Skeletal muscle satellite cell (primary cell): ENCODE results near the gene PRSS8.
"Not testable (repeated sequence)": the region's sequence is repeated elsewhere in the genome, so short reads cannot be mapped to it uniquely, and the experiment has no call there.

ENCODE experiments used
- H3K27me3 ChIP-seq: 2 replicates; pipeline ENCODE4 v1.7.0; 2013; ENCODE audit warnings: low read length; ENCODE audit not compliant: control insufficient read depth, insufficient read depth
- H3K36me3 ChIP-seq: 2 replicates; pipeline ENCODE4 v1.7.0; 2013; ENCODE audit warnings: mild to moderate bottlenecking, control low read depth, low read length; ENCODE audit not compliant: insufficient read depth
- H3K4me1 ChIP-seq: 2 replicates; pipeline ENCODE4 v1.7.0; 2013; ENCODE audit warnings: low read length; ENCODE audit not compliant: control insufficient read depth, insufficient read depth
- H3K4me2 ChIP-seq: 2 replicates; pipeline ENCODE4 v1.7.0; 2013; ENCODE audit warnings: mild to moderate bottlenecking, low read length
- H3K4me3 ChIP-seq: 2 replicates; pipeline ENCODE4 v1.7.0; 2013; ENCODE audit warnings: low read length
- H3K9ac ChIP-seq: 2 replicates; pipeline ENCODE4 v1.7.0; 2013; ENCODE audit warnings: mild to moderate bottlenecking, low read depth, low read length, moderate library complexity
- H3K9me3 ChIP-seq: replicated peaks from 2 replicates; pipeline ENCODE4 v1.7.0; 2013; ENCODE audit warnings: mild to moderate bottlenecking, control low read depth, low read length

PRSS8 gene

DNA sequence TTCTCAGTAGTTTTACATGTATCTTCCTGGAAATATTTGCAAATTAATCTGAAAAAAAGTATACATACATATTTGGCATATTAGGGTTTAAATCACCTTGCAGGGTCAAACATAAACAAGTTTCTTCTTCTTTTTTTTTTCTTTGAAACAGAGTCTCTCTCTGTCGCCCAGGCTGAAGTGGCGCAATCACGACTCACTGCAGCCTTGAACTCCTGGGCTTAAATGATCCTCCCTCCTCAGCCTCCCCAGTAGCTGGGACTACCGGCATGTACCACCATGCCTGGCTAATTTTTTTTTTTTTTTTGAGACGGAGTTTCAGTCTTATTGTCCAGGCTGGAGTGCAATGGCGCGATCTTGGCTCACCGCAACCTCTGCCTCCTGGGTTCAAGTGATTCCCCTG is 31.8 kb upstream of the PRSS8 start:
- H3K9me3 ChIP-seq = no peaks in the 10 kb centered on the region

DNA sequence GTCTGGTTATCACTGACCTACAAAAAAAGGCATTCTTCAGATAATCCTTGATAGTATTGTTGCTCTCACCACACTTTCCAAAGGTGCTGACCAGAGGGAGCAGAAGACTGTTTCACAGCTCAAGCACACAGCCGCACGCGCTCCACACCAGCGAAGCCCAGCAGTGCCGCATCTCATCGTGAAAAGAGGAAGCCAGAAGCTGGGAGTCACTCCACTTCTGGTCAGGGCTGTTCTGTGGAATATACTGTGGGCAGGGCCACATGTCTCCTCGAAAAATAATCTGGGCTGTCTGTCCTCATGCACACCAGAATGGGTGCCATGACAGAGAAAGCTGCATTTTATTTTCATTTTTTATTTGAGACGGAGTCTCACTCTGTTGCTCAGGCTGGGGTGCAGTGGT is 21.6 kb upstream of the PRSS8 start:
- H3K9me3 ChIP-seq = no peaks in the 10 kb centered on the region
- peak overlapping the region; percentile 23 for H3K4me2 ChIP-seq
- H3K27me3 ChIP-seq = peaks cover 10% of the 10 kb centered on the region
- H3K4me3 ChIP-seq = no peak overlapping the region
- no peak overlapping the region for H3K9ac ChIP-seq
- H3K4me1 ChIP-seq = no peaks in the 10 kb centered on the region
- no peaks in the 10 kb centered on the region for H3K36me3 ChIP-seq

More for the DNA sequence above, 31.8 kb upstream of the PRSS8 start:
- no peaks in the 10 kb centered on the region for H3K27me3 ChIP-seq
- H3K4me2 ChIP-seq = no peak overlapping the region
- no peaks in the 10 kb centered on the region for H3K36me3 ChIP-seq
- no peaks in the 10 kb centered on the region for H3K4me1 ChIP-seq
- H3K4me3 ChIP-seq = no peak overlapping the region
- H3K9ac ChIP-seq = no peak overlapping the region

DNA sequence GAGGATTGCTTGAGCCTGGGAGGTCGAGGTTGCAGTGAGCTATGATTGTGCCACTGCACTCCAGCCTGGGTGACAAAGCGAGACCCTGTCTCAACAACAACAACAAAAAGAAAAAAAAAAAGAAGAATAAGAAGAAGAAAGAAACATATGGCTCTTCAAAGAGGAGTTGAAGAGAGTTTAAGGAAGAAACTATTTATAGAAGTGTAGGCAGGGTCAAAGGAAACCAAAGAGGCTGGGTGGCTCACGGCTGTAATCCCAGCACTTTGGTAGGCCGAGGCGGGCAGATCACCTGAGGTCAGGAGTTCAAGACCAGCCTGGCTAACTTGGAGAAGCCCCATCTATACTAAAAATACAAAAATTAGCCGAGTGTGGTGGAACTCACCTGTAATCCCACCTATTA is 15.4 kb upstream of the PRSS8 start:
- not testable (repeated sequence) for H3K4me1 ChIP-seq, H3K4me3 ChIP-seq
- peaks cover 40% of the 10 kb centered on the region for H3K27me3 ChIP-seq

DNA sequence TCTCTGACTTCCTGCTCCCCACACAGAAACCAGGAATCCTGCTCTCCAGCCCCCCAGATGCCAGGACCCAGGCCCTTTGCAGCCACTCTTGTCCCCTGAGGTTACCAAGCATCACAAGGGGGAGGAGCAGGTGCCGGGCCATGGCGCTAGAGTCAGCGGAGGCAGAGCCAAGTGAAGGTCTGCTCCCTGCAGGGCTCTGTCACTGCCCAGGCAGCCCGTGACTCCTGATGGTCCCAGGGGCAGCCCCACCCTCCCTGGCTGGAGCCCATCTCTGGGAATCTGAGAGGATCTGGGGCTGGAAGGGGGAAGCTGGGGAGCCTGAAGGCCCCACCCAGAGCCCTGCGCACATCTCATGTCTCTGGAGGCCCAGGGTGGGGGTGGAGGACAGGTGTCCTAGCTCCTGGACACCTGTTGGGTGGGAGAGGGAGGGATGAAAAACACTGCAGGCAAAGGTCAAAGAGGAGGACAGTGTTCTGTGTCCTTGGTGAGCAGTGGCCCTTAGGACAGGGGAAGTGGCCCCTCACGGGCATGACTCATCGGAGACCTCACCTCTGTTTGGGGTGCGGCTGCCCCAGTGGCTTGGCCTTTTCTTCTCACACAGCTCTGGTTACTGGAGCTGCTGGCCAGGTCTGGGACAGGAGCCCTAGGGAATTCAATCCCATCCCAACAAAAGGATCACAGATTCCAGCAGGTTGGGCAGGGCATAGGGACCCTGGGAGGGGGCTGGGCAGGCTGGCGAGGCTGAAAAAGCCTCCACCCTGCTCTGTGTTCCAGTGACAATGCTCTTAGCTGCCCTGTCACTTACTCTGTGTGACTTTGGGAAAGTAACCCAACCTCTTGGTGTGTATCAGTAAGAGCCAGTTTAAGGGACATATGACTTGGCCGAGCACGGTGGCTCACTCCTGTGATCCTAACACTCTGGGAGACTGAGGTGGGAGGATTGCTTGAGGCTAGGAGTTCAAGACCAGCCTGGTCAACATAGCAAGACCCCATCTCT is 14.7 kb upstream of the PRSS8 start, which contains the start of gene PRSS36:
Gene PRSS36 (minus strand): TSS at position 173 of the 997 bp plus-strand sequence. CDS start 31 bp downstream, at position 142.
- H3K27me3 ChIP-seq = peaks cover 44% of the 10 kb centered on the region
- H3K4me3 ChIP-seq = no peak within 1 kb of the TSS
- no peak within 1 kb of the TSS for H3K9ac ChIP-seq
- no peaks in the 10 kb centered on the region for H3K4me1 ChIP-seq
- no peaks in the 10 kb centered on the region for H3K9me3 ChIP-seq
- no peak within 1 kb of the TSS for H3K4me2 ChIP-seq
- H3K36me3 ChIP-seq = no peaks in the 10 kb centered on the region

More for the DNA sequence above, 15.4 kb upstream of the PRSS8 start:
- not testable (repeated sequence) for H3K9me3 ChIP-seq, H3K9ac ChIP-seq, H3K36me3 ChIP-seq, H3K4me2 ChIP-seq

DNA sequence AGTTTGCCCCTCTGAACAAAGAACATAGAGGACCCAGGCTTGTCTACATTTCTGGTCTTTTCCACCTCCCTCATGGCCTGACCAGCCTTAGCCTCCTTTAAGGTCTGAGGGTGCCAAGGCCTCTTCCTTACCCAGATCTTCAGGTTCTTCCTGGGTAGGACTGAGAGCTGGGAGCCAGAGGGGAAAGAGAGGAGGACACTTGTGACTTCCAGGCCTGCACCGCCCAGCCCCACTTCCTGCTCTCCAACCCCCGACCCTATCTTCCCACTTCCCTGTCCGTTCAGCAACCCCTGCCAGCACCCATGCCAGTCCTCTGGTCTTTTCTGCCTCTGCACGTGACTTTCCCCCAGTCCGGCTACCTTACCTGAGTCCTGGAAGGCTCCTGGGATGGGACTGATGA is 13.8 kb upstream of the PRSS8 start:
- Histone ChIP-seq H3K9me3 (no peaks in the 10 kb centered on the region), H3K4me2 (no peak overlapping the region), H3K27me3 (peaks cover 41% of the 10 kb centered on the region), H3K9ac (no peak overlapping the region), H3K36me3 (no peaks in the 10 kb centered on the region), H3K4me3 (no peak overlapping the region), H3K4me1 (no peaks in the 10 kb centered on the region)

DNA sequence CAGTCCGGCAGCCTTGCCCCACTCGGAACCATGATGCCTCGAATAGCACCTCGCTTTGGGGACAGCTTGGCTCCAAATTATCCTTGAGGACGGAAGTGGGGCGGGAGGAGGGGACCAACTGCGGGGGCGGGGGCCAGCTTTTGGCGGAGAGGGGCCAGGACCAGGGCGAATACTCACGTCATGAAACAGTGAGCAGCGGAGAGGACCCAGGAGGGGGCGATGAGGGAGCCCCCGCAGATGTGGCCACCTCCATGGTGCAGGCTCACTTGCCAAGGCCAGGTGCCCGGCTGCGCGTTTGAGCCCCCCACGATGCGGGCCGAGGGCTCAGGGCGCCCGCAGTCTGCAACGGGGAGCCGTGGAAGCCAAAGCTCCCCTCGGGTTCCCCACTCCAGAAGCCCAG is 13.4 kb upstream of the PRSS8 start:
- no peaks in the 10 kb centered on the region for H3K4me1 ChIP-seq
- no peak overlapping the region for H3K9ac ChIP-seq
- H3K27me3 ChIP-seq = peaks cover 40% of the 10 kb centered on the region

DNA sequence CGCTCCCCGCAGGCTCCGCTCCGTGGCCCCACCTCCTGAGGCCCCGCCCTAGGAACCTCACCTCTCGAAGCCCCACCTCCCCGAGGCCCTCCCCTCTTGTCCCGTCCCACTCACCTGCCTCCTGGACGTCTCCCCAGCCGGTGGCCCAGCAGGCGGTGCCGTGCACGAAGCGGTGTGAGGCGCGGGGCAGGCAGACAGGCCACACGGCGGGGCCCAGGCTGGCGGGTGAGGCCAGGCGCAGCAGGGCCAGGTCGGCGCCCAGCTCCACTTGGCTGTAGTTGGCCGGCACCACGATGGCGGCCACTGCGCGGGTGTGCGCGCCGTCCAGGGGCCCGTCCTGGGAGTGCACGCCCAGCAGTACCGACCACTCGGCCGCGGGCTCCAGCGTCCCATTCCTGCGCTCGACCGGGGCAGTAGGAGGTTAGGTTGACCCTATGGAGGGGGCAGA is 12.8 kb upstream of the PRSS8 start:
- Histone ChIP-seq H3K36me3 (no peaks in the 10 kb centered on the region), H3K4me2 (no peak overlapping the region), H3K4me3 (no peak overlapping the region), H3K27me3 (peaks cover 40% of the 10 kb centered on the region), H3K4me1 (no peaks in the 10 kb centered on the region), H3K9ac (no peak overlapping the region), H3K9me3 (no peaks in the 10 kb centered on the region)

More for the DNA sequence above, 13.4 kb upstream of the PRSS8 start:
- no peaks in the 10 kb centered on the region for H3K36me3 ChIP-seq
- H3K4me2 ChIP-seq = no peak overlapping the region
- no peaks in the 10 kb centered on the region for H3K9me3 ChIP-seq
- H3K4me3 ChIP-seq = no peak overlapping the region

DNA sequence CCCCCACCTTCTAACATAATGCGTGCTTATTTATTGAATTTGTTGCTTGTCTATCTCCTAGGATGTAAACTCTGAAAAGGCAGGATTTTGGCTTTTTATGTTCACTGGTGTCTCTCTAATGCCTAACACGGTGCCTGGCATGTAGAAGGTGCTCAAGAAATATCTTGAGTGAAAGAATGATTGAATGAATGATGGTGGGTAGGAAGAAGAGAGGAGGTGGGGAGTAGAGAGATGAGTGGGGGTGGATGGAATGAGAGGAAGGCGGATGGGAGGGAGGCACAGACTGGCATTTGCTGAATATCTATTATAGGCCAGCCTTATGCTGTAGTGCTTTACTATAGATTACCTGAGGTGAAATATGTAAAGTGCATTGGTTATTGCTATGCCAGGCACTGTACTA is 12.0 kb upstream of the PRSS8 start:
- no peaks in the 10 kb centered on the region for H3K9me3 ChIP-seq
- H3K27me3 ChIP-seq = peaks cover 40% of the 10 kb centered on the region
- no peak overlapping the region for H3K4me3 ChIP-seq
- H3K9ac ChIP-seq = no peak overlapping the region
- H3K4me1 ChIP-seq = peaks cover 3% of the 10 kb centered on the region
- H3K36me3 ChIP-seq = no peaks in the 10 kb centered on the region
- no peak overlapping the region for H3K4me2 ChIP-seq

DNA sequence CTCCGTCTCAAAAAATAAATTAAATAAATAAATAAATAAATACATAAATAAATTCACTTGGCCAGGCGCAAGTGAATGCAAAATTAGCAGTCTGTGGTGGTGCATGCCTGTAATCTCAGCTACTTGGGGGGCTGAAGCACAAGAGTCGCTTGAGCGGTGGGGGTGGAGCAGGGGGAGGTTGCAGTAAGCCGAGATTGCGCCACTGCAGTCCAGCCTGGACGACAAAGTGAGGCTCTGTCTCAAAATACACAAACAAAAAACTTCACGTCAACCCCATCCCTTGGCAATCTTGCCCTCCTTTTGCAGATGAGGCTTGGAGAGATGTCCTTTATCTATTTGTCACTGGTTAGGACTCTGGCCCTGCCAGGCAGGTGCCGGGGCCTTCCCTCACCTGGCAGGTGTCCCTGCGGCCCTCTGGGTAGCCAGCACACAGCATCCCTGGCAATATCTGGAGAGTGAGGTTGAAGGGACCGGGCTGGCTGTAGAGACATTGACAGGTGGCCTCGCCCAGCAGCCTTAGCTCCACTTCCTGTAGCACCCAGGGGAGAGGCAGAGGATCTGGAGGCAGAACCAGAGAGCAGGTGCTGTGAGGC is 10.0 kb upstream of the PRSS8 start:
- Histone ChIP-seq H3K9ac (no peak overlapping the region), H3K27me3 (peaks cover 38% of the 10 kb centered on the region), H3K4me1 (peaks cover 14% of the 10 kb centered on the region), H3K36me3 (no peaks in the 10 kb centered on the region), H3K4me3 (no peak overlapping the region), H3K4me2 (no peak overlapping the region), H3K9me3 (no peaks in the 10 kb centered on the region)

DNA sequence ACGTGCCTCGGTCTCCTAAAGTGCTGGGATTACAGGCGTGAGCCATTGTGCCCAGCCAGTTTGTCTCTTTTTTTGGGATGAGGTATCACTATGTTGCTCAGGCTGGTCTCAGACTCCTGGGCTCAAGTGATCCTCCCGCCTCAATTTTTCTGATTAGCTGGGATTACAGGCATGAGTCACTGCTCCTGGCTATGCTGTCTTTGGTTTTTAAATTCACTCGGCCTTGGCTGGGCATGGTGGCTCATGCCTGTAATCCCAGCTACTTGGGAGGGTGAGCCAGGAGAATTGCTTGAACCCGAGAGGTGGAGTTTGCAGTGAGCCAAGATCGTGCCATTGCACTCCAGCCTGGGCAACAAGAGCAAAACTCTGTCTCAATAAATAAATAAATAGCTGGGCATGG is 8.9 kb upstream of the PRSS8 start:
- not testable (repeated sequence) for H3K36me3 ChIP-seq, H3K4me3 ChIP-seq, H3K9me3 ChIP-seq, H3K9ac ChIP-seq, H3K4me2 ChIP-seq
- peaks cover 14% of the 10 kb centered on the region for H3K4me1 ChIP-seq
- H3K27me3 ChIP-seq = peaks cover 37% of the 10 kb centered on the region

DNA sequence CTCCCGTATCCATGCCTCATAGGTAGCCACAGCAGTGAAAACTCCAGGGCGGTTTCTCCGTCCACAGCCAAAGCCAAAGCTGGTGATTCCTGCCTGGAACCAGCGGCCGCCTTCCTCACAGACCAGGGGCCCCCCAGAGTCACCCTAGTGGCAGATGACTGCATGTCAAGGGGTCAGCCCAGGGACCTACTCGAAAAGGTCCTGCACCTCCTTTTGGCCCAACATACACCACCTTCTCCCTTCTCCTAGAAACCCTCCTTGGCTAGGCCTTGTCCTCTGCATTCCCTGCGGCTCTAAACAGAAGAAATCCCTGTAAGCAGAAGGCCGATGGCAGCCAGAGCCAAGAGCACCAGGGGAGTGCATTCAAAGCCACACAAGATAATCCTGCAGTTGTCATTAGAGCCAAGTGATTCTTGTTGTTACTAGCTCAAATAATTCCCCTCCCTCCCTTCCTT is 8.2 kb upstream of the PRSS8 start:
- Histone ChIP-seq H3K4me3 (no peak overlapping the region), H3K9me3 (no peaks in the 10 kb centered on the region), H3K36me3 (no peaks in the 10 kb centered on the region), H3K4me2 (no peak overlapping the region), H3K27me3 (peaks cover 32% of the 10 kb centered on the region), H3K4me1 (peaks cover 21% of the 10 kb centered on the region), H3K9ac (no peak overlapping the region)
